Lung microvascular endothelial cell (primary cell): ENCODE data around the gene FAM210A. TPM values are rescaled to one million over a fixed set of nuclear protein-coding genes. Genes with fewer than 3 reads are reported as not detected.
A peak's percentile ranks its signal among the peaks of the same experiment; 100 is the strongest.
"Not testable (repeated sequence)": the region's sequence is repeated elsewhere in the genome, so short reads cannot be mapped to it uniquely, and the experiment has no call there.

Experiments used
- DNase-seq, 2 donors: peaks; one replicate each; pipeline versions ENCODE4 v3.0.0 to v3.0.0-alpha.2; 2010; ENCODE audit warnings: low read depth in 2 of 2
- total RNA-seq: library from RNA; depleted of rRNA; stranded (reverse); fragments of >200 nt; gene quantifications from 2 replicates; pipeline ENCODE4 v1.2.1, GENCODE V29; 2014

Gene FAM210A
- total RNA-seq, 1 donor from 2014 or later, result 16.3 TPM

GRCh38 chr18:13710414-13710831 is 15.9 kb downstream of the FAM210A start:
- DNase-seq, result peak; percentile 7 to 17

- DNase-seq, result peak in 1 of 2 donors; percentile 20
Measured at GRCh38 chr18:13703899-13704298, 22.5 kb downstream of the FAM210A start.

- no peak for DNase-seq
Measured at GRCh38 chr18:13700153-13700552, 26.2 kb downstream of the FAM210A start.

GRCh38 chr18:13696961-13697360 is 29.4 kb downstream of the FAM210A start:
- DNase-seq, result no peak

- not testable (repeated sequence) for DNase-seq
Measured at GRCh38 chr18:13695337-13695736, 31.0 kb downstream of the FAM210A start.

GRCh38 chr18:13690060-13690459 is 36.3 kb downstream of the FAM210A start:
- DNase-seq, result not testable (repeated sequence)

- no peak for DNase-seq
Measured at GRCh38 chr18:13688191-13689136, 37.9 kb downstream of the FAM210A start.

GRCh38 chr18:13684546-13684945 is 41.8 kb downstream of the FAM210A start:
- no peak for DNase-seq

GRCh38 chr18:13681701-13682100 is 44.7 kb downstream of the FAM210A start:
- no peak for DNase-seq

- DNase-seq, result peak; percentile 6 to 42
Measured at GRCh38 chr18:13680612-13681011, 45.7 kb downstream of the FAM210A start.

- DNase-seq, result not testable (repeated sequence)
Measured at GRCh38 chr18:13677350-13677749, 49.0 kb downstream of the FAM210A start.

GRCh38 chr18:13676471-13676870 is 49.9 kb downstream of the FAM210A start:
- DNase-seq, result no peak

- DNase-seq, result no peak
Measured at GRCh38 chr18:13672657-13673056, 53.7 kb downstream of the FAM210A start.

- peak in 1 of 2 donors; percentile 27 for DNase-seq
Measured at GRCh38 chr18:13661779-13662256, 64.5 kb downstream of the FAM210A start.

GRCh38 chr18:13661051-13661778 is 65.1 kb downstream of the FAM210A start:
- no peak for DNase-seq

GRCh38 chr18:13660510-13660909 is 65.8 kb downstream of the FAM210A start:
- DNase-seq, result peak; percentile 36 to 39

GRCh38 chr18:13658436-13659204 is 67.7 kb downstream of the FAM210A start:
- peak; percentile 82 to 93 for DNase-seq

GRCh38 chr18:13657974-13658373 is 68.4 kb downstream of the FAM210A start:
- DNase-seq, result peak in 1 of 2 donors; percentile 9

- no peak for DNase-seq
Measured at GRCh38 chr18:13653746-13654433, 72.5 kb downstream of the FAM210A start.
